ENCODE data around the gene MED15. TPM values are rescaled to one million over a fixed set of nuclear protein-coding genes. Genes with fewer than 3 reads are reported as not detected.

MED15 gene
- total RNA-seq, 1 experiment from 2014 or later = 87.9 TPM

GRCh38 chr22:20589614-20590476 lies 82.4 kb downstream of the MED15 start:
- CTCF ChIA-PET = no interaction called here
- H3K79me2 ChIP-seq (ENCODE audit: low read depth) = no peaks in the 10 kb centered on the region
- H3K27me3 ChIP-seq (ENCODE audit: insufficient read depth, low read depth) = no peaks in the 10 kb centered on the region
- no peaks in the 10 kb centered on the region for H3F3A ChIP-seq (ENCODE audit: insufficient read depth, low read depth)
- no peak for DNase-seq
- no peaks in the 10 kb centered on the region for H3K4me1 ChIP-seq (replicated peaks; ENCODE audit: insufficient read depth)
- POLR2A ChIA-PET (ENCODE audit: unreplicated experiment) = no interaction called here
- H3K9me2 ChIP-seq (ENCODE audit: insufficient read depth) = no peaks in the 10 kb centered on the region
- no peak overlapping the region for H3K27ac ChIP-seq
- H3K4me3 ChIP-seq = no peak overlapping the region
- H3K9me3 ChIP-seq (ENCODE audit: insufficient read depth, low read depth) = no peaks in the 10 kb centered on the region
- no peaks in the 10 kb centered on the region for H4K20me1 ChIP-seq (ENCODE audit: insufficient read depth)
- no peaks in the 10 kb centered on the region for H3K36me3 ChIP-seq (ENCODE audit: low read depth)
- TF ChIP-seq EZH2 (IDR thresholded peaks at IDR 0.05; ENCODE audit: low read depth) (no peak), CTCF (conservative IDR thresholded peaks at IDR 0.05) (no peak)
- intact Hi-C loops (cut with micrococcal nuclease; ENCODE audit: unreplicated experiment) = no loop called here
- BruUV-seq (replicated peaks) = no TSS peak
- no peak overlapping the region for H3K4me2 ChIP-seq
- H2AFZ ChIP-seq = no peak overlapping the region

- no peaks in the 10 kb centered on the region for H3K4me1 ChIP-seq (replicated peaks; ENCODE audit: insufficient read depth)
- H3K79me2 ChIP-seq (ENCODE audit: low read depth) = no peaks in the 10 kb centered on the region
- no peaks in the 10 kb centered on the region for H3K36me3 ChIP-seq (ENCODE audit: low read depth)
- H4K20me1 ChIP-seq (ENCODE audit: insufficient read depth) = no peaks in the 10 kb centered on the region
- POLR2A ChIA-PET (ENCODE audit: unreplicated experiment) = no interaction called here
- no peak for TF ChIP-seq CTCF (conservative IDR thresholded peaks at IDR 0.05)
- no peak for TF ChIP-seq EZH2 (IDR thresholded peaks at IDR 0.05; ENCODE audit: low read depth)
- CTCF ChIA-PET = no interaction called here
- H2AFZ ChIP-seq = no peak overlapping the region
- no peak overlapping the region for H3K4me3 ChIP-seq
- no peak for DNase-seq
- no peak overlapping the region for H3K27ac ChIP-seq
- intact Hi-C loops (cut with micrococcal nuclease; ENCODE audit: unreplicated experiment) = no loop called here
- H3F3A ChIP-seq (ENCODE audit: insufficient read depth, low read depth) = no peaks in the 10 kb centered on the region
- no peaks in the 10 kb centered on the region for H3K9me3 ChIP-seq (ENCODE audit: insufficient read depth, low read depth)
- no peak overlapping the region for H3K4me2 ChIP-seq
- TSS peak; percentile 27 for BruUV-seq (replicated peaks)
- no peaks in the 10 kb centered on the region for H3K27me3 ChIP-seq (ENCODE audit: insufficient read depth, low read depth)
- no peaks in the 10 kb centered on the region for H3K9me2 ChIP-seq (ENCODE audit: insufficient read depth)
Observed at GRCh38 chr22:20590477-20591294, 83.3 kb downstream of the MED15 start.

GRCh38 chr22:20591295-20591645 lies 83.9 kb downstream of the MED15 start:
- no peak for DNase-seq
- intact Hi-C loops (cut with micrococcal nuclease; ENCODE audit: unreplicated experiment) = no loop called here
- H3K4me2 ChIP-seq = no peak overlapping the region
- no peaks in the 10 kb centered on the region for H3F3A ChIP-seq (ENCODE audit: insufficient read depth, low read depth)
- H3K36me3 ChIP-seq (ENCODE audit: low read depth) = no peaks in the 10 kb centered on the region
- ChIA-PET CTCF (no interaction called here), POLR2A (ENCODE audit: unreplicated experiment) (interaction anchor here (0.7 kb wide), 1 partner anchor 405 kb away, joined by 7 read pairs; no protein-coding TSS in a partner anchor)
- H3K4me3 ChIP-seq = no peak overlapping the region
- H4K20me1 ChIP-seq (ENCODE audit: insufficient read depth) = no peaks in the 10 kb centered on the region
- H3K79me2 ChIP-seq (ENCODE audit: low read depth) = no peaks in the 10 kb centered on the region
- no TSS peak for BruUV-seq (replicated peaks)
- H3K9me2 ChIP-seq (ENCODE audit: insufficient read depth) = no peaks in the 10 kb centered on the region
- no peaks in the 10 kb centered on the region for H3K27me3 ChIP-seq (ENCODE audit: insufficient read depth, low read depth)
- H3K9me3 ChIP-seq (ENCODE audit: insufficient read depth, low read depth) = no peaks in the 10 kb centered on the region
- TF ChIP-seq CTCF (conservative IDR thresholded peaks at IDR 0.05) = no peak
- no peak for TF ChIP-seq EZH2 (IDR thresholded peaks at IDR 0.05; ENCODE audit: low read depth)
- H3K4me1 ChIP-seq (replicated peaks; ENCODE audit: insufficient read depth) = no peaks in the 10 kb centered on the region
- H2AFZ ChIP-seq = no peak overlapping the region
- no peak overlapping the region for H3K27ac ChIP-seq

All from PC-9 (cell line).